ENCODE data around the gene SECISBP2.
"Not testable (repeated sequence)": the region's sequence is repeated elsewhere in the genome, so short reads cannot be mapped to it uniquely, and the experiment has no call there.

SECISBP2 gene

DNA sequence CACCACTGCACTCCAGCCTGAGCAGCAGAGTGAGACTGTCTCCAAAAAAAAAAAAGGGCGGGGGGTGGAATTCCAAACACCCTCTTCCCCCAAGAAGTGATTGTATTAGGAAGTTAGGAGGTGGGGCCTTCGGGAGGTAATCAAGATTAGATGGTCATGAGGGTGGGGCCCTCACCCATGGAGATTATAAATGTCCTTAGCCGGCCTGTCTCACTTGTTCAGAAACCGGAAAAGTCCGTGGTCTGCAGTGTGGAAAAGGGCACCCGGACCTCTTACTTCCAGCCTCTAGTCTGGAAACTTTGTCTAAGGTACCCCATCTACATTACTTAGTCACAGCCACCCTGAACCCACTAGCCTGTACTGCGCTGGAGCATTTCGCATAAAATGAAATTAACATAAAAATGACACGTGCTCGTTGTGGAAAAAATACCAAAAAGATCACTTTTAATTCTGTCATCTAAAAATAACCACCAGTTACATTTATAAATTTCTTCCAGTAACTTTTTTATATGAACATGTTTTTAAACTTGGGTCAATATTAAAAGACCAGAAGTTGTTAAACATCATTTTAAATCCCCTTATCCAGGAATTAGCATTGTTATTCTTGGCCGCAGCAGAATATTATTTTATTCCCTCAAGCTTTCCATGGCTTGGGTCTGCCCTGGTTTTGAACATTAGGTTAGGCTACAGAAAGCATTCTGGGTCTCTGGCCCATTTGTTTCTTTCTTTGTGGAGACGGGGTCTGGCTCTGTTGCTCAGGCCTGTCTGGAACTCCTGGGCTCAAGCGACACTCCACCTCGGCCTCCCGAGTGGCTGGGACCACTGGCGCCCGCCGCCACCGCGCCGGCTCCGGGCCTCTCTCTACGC lies 8.5 kb upstream of the SECISBP2 start:
- peak; percentile 23 for DNase-seq

DNA sequence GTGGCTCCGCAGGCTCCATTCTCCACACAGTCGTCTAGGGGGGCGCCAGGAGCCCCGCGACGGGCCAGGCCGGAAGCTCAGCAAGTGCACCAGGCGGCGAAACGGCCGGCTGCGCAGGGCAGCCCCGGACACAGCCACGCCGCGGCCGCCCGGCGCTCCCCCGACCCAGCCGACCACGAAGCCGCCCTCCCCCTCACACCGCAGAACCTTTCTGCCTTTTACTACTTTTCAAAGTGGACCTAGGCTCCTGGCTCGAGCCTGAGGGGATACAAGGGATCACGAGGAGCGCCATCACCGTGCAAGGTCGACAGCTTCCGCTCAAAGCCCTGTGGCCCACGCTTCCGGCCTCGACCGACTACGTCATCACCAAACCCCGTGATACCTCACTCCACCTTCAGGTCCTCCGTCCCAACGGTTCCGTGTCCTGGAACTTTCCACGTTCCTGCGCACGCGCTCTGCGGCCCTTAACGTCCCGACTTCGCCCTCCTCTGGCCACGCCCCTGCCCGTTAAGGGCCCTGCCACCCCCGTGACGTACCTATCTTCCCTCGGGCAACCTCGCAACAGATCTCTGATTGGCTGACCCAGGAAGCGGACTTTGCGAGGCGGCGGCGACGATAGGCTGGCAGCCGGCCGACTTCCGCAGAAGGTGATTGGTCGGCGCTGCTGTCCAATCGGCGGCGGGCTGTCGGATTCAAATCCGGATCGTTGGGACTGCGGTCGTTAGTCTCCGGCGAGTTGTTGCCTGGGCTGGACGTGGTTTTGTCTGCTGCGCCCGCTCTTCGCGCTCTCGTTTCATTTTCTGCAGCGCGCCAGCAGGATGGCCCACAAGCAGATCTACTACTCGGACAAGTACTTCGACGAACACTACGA lies 7.6 kb upstream of the SECISBP2 start, which contains the start of gene CKS2:
CKS2 (plus strand) TSS at position 721 of the 871 bp plus-strand sequence; CDS start at position 819, 98 bp downstream.
- DNase-seq, result peak; percentile 99

DNA sequence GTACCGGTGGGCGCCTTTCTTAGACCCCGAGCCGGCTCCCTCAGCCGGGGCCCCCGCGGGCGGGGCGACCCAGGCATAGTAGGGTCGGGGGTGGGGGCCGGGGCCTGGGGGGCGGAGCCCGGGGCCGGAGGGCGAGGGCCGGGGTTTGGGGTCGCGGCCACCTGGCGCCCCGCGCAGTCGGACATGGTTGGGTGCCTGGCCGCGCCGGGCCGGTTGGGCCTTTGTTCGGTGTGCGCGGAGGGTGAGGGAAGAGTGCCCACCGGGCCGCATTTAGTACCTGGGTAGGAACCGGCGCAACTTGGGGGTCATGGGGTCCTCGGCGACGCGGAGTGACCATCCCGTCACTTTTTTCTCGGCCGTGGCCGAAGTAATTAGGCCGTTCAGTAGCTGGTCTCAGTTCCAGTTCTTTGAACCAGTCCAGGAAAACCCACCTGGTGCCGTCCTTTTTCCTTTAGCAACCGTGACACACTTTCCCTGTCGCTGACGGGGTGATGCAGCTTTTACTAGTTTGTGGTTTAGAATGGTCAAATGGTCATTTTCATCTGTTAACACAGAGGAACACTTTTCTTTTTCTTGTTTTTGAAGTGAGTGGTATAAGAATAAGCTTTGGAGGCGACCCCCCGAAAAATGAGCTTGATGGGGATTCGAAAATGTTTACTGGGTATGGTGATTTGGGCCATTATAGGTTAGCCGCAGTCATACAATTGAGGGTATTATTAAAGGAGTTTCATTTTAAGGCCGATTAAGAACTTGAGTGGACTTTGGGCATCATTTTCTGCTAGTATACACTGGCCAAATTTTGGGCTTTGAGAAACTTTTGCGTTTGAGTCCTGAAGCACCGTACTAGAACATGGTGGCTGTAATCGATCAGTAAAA lies 6.7 kb upstream of the SECISBP2 start:
- DNase-seq, result no peak

DNA sequence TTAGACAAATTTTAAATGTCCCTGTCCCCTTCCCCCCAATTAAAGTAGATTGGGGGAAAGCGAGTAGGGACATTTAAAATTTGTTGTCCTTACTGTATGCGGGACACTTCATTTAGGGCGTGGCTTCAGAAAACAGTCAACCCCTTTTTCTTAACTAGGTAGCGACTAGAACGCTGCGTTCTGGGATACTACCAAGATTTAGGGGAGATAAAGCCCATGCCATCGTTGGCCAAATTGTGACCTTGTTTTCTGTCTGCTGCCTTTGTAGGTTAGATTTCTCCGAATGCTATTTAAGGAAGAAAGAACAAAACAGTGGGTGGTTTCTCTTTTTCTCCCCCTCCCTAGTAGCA lies 6.1 kb upstream of the SECISBP2 start:
- no peak for DNase-seq

DNA sequence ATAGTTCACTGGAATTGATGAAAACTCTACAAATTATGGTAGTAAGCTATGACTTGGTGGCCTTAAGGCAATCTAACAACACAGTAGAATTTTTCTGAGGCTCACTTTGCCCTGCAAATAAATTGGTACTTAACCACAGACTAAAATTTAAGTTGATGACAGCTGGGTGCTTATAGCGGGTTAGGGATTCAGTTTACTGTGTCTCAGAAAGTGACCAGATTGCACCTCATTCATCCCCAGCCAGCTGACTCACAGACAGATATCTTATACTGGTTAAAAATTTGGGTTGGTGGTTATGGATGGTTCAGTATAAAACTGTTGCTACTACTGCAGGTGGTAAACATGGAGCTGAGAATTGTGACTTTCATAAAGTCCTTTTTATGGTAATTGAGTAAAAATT lies 4.5 kb upstream of the SECISBP2 start:
- no peak for DNase-seq

DNA sequence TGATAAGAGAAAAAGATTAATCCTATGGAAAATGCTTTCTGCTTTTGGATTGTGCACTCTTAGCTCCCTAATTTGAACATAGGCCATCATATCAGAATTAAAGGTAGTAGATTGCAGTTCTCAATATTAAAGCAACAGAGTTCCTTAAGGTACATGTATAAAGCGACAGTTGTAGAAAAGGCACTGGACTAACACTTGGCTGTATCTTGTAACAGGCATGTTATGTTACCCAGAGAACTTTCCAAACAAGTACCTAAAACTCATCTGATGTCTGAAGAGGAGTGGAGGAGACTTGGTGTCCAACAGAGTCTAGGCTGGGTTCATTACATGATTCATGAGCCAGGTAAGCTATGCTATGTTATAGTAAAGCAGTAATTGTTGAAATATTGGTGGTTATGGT lies 3.3 kb upstream of the SECISBP2 start:
- no peak for DNase-seq

DNA sequence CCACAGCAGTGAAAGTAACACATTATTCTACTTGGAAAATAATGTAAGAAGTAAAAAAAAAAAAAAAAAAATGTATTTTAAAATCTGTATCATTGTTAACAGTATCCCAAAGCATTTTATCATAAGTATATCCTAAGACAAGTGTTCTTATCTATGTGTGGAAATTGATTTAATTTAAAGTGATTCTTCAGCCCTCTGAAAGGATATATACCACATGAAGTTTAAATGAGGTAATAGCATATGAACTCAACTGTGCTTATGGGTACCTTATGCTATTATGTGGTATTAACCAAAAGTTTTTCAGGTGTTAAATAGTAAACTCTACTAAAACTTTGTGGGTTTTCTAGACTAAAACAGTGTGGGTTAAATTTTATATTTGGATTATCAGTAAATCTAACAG lies 2.8 kb upstream of the SECISBP2 start:
- DNase-seq, result no peak

DNA sequence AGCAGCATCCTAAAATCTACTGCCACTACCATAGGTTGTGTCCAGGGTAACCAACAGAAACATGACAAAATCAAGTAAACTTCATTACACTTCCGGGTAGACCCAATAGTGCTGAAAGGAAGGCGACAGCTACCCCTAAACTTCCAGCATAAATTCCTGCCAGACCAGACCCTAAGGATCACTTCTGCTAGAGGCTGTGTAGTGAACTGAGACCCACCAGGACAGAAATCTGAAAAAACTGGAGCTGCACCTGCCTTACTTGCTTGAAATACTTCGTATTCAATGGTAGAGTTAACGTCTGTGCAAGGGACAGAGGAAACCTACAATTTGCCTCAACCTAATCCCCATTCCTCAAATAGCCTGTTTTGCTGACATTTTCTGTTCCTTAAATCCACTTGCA lies 1.0 kb upstream of the SECISBP2 start:
- DNase-seq, result no peak

DNA sequence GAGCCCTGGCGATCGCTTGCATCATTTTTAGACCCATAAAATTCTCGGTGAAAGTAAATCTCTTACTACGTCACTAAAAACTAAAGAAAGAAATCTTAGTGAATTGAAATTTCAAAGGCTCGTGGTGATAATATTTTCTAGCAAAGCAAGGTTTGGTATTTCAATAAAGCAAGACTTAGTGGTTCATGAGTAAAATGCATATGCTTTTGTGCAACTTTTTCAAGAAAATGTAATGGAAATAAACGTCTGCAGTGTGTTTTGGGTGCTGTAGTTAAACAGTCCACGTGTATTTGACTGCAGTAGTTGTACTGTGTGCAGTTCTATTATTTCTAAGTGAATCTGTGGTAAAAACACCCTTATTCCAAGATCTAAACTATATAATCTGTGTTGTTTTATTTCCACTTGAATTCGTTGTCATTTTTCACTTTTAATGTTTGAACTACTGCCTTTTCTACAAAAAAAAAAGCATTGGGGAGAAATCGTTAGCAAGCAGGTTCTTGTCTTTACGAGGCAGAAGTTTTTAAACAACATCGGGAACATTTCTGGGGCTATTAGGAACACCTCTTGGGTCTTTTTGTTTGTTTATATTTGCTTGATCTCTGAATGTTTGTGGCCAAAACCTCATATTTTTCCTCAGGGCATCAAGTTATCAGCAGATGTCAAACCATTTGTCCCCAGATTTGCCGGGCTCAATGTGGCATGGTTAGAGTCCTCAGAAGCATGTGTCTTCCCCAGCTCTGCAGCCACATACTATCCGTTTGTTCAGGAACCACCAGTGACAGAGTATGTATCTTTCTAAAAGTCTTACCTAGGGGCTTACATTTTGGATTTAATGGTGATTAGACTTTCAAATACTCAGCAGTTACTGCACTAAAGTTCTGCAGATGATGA lies 960 bp downstream of the SECISBP2 start:
- no peak for DNase-seq

DNA sequence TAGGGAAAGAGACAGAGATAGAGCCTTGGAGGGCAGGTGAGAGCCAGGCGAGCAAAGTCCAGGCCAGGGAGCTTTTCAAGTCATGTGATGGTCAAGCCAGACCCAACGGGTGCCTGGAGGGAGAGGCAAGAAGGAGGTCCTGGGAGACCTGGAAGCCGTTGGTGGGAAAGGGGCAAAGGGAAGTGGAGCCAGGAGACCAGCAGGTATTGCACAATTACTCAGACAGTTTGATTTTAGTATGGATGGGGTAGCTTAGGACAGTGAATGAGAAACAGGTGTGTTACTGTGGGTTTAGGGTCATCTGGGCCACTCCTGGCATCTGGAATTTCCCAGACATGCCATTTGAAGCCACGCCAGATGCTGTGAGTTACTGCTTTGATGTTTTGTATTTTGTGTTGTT lies 5.1 kb downstream of the SECISBP2 start:
- no peak for DNase-seq

DNA sequence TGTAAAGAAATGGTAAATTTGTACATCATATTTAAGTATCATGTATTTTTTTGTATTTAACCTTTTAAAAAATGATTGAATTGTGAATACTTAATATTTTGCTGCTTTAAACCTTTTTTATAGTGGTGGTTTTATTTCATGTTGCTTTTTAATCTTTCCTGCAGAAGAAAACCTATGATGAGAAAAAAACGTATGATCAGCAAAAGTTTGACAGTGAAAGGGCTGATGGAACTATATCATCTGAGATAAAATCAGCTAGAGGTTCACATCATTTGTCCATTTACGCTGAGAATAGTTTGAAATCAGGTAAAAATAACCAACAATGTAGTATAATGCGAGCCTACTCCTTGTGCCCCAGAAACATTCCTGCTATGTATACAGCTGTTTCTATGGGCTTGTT lies 7.4 kb downstream of the SECISBP2 start:
- no peak for DNase-seq

DNA sequence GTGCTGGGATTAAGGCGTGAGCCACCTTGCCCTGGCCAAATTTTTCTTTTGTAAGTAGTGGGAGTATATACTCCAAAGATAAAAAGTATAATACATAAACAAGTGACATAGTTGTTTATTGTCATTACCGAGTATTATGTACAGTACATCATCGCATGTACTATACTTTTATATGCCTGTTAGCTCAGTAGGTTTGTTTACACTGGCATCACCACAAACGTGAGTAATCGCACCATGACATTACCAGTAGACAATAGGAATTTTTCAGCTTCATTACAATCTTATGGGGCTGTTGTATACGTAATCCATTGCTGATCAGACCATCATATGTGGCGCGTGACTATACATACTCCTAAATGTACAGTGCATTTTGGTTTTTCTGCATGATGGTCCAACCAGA lies 9.8 kb downstream of the SECISBP2 start:
- DNase-seq, result no peak

DNA sequence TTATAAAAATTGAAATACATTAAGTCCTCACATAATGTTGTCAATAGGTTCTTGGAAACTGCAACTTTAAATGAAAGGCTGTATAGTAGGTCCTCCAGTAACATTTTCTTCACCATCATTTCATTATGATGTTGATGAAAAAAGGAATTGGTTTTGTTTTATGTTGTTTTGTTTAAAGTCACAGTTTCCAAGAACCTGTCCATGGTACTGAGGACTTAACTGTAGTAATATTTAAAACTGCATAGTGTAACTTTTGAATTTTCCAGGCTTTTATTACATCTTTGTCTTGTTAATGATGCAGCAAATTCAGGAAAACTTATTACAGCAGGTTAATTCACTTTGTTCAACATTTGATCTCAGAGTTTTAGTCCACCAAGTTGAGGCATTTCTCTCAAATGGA lies 11.6 kb downstream of the SECISBP2 start:
- DNase-seq, result no peak

DNA sequence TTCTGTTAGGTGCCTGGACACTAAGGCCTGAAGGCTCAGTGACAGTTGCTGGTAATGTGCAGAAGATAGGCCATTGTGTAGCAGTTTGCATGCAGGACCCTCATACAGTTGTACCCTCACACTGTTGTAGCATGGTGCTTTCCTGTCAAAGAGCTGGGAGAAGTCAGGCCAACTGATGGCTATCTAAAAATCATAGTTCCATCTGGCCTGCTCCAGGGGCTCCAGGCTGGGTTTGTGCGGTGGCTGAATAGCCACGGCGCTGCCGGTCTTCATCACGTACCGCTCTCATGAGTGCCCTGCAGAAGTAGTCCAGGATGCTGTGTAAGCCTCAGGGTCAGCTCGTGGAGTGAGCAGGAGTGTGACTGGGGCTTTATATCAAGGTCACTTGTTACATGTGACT lies 12.2 kb downstream of the SECISBP2 start:
- DNase-seq, result no peak

DNA sequence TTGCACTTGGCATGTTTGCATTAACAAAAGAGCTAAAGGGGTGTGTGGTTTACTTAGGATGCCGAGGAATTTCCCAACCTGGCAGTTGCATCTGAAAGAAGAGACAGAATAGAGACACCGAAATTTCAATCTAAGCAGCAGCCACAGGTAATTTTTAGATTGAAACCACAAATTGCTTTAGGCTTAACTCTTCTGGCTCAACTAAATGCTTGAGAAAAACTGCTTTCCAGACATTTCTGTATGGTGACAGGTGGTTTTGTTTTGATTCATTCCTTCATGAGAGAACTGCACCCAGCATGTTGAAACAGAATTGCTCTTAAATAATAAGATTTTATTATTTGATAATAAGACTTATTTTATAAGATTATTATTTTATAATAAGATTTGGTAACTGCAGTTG lies 21.5 kb downstream of the SECISBP2 start:
- DNase-seq, result no peak

DNA sequence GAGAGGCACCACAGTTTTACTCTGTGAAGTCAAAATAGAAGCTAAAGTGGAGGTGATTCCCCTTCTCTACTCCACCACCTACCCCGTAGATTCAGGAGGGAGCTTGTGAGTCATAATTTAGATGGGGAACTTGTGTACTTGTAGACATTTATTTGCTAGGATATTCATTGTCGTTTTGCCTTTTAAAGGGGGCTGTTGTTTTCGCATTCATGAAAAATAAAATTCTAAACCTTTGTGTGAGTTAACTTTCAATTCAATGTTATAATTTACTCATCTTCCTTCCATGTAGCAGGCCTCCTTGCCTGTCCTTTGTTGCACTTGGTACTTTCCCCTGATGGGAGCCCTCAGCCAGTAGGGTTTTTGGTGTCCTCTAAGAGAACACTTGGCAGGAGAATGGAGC lies 22.0 kb downstream of the SECISBP2 start:
- DNase-seq, result no peak

DNA sequence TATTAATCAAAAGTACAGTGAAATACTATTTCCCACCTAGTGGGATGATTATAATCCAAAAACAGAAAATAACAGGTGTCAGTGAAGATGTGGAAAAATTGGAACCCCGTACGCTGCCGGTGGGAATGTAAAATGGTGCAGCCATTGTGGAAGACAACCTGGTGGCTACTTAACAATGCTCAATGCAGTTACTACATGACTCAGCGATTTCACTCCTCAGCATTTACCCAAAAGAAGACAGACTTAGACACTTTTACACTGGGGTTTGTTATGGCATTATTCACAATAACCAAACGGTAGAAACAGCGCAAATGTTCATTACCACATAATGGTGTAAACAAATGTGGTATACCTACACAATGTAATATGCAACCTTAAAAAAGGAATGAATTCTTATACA lies 23.9 kb downstream of the SECISBP2 start:
- no peak for DNase-seq

DNA sequence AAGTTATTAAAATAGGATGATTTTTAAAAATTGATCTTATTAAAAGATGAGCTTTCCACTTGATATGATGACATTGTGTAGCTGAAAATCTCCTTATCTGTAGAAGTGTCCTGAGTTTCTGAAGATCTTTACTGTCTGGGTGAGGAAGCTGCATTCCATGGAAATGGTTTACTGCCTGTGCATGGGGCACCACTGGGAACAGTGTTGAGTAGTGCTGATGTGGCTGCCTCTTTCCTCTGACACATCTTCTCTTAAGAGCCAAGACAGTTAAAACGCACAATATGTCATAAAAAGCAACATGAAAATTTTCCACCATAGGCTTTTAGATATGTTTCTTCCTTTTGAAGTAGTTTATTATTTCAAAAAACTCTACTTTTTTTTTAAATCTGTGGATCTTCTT lies 24.6 kb downstream of the SECISBP2 start:
- DNase-seq, result no peak

DNA sequence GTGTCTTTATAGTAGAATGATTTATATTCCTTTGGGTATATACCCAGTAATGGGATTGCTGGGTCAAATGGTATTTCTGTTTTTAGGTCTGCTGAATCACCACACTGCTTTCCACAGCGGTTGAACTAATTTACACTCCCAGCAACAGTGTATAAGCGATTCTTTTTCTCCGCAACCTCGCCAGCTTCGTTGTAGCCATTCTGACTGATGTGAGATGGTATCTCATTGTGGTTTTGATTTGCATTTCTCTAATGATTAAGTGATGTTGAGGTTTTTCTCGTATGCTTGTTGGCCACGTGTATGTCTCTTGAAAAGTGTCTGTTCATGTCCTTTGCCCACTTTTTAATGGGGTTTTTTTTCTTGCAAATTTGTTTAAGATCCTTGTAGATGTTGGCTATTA lies 25.5 kb downstream of the SECISBP2 start:
- DNase-seq, result not testable (repeated sequence)

DNA sequence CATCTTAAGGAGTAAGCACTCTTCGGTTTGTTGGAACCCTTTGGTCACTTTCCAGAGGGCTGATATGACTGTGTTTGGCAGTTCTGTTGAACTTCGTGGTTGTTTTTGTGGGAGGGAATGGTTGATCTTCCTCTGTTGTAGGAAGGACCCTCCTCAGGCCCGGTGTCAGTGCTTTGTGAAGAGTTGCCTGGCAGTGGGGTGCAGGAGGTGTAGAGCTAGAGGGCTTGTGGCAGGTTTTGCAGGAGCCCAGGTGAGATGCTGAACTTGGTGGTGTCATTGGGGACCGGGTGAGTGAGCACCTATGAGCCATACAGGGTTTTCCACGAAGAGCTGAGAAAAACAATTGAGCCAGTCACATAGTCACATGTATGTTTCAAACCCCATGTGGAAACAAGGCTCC lies 27.2 kb downstream of the SECISBP2 start:
- no peak for DNase-seq

DNA sequence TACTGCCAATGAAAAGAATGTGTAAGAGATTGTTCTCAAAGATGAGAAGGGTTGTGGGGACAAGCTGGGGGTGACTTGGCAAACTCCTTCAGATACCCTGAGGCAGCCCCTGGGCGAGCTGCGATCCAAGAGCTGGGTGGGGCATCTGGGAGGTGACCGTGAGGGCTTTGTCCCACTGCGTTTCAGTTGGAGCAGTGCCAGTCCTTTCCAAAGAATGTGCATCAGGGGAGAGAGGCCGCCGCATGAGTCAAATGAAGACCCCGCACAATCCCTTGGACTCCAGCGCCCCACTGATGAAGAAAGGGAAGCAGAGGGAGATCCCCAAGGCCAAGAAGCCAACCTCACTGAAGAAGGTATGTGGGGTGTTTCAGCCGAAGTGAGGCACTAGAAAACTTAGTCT lies 28.4 kb downstream of the SECISBP2 start:
- DNase-seq, result no peak

DNA sequence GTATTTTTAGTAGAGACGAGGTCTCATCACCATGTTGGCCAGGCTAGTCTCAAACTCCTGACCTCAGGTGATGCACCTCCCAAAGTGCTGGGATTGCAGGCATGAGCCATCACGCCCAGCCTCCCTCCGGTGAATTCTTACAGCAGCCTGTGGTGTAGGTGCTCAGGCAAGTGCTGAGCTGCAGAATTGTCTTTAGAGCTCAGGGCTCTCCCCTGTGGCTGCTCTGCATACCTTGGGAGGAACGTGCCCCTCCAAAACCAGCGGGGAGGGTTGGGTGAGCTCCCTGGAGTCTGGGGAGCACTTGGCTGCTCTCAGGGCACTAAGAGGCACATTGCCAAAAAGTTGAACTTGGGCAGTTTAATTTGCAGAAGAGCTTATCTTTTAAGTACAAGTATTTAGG lies 29.4 kb downstream of the SECISBP2 start:
- no peak for DNase-seq
